Measurements from ENCODE around the gene IFT122.
"Not testable (repeated sequence)": the region's sequence is repeated elsewhere in the genome, so short reads cannot be mapped to it uniquely, and the experiment has no call there.

IFT122 gene

GRCh38 chr3:129500334-129500658 lies 60.3 kb downstream of the IFT122 start:
- no peak for FAIRE-seq

DNA sequence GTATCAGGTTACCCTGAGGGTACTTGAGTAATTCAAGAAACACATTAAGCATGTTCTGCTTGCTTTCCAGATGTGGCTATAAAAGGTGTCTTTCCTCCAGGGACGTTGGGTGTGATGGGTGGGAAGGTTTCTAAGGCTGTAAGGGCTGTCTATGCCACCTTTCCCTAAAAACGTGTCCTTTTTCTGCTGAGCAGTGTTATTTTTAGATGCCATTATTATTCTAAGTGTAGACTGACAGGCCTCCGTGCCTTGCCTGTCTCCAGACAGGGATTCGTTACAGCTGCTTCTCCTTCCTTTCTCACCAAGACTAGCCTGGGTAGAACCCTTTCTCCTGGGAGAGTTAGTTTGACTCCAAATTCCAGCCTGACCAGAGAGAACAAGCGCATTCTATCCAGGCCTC lies 61.6 kb downstream of the IFT122 start:
- FAIRE-seq: no peak

- no peak for FAIRE-seq
Observed at GRCh38 chr3:129502641-129503408, 62.8 kb downstream of the IFT122 start.

DNA sequence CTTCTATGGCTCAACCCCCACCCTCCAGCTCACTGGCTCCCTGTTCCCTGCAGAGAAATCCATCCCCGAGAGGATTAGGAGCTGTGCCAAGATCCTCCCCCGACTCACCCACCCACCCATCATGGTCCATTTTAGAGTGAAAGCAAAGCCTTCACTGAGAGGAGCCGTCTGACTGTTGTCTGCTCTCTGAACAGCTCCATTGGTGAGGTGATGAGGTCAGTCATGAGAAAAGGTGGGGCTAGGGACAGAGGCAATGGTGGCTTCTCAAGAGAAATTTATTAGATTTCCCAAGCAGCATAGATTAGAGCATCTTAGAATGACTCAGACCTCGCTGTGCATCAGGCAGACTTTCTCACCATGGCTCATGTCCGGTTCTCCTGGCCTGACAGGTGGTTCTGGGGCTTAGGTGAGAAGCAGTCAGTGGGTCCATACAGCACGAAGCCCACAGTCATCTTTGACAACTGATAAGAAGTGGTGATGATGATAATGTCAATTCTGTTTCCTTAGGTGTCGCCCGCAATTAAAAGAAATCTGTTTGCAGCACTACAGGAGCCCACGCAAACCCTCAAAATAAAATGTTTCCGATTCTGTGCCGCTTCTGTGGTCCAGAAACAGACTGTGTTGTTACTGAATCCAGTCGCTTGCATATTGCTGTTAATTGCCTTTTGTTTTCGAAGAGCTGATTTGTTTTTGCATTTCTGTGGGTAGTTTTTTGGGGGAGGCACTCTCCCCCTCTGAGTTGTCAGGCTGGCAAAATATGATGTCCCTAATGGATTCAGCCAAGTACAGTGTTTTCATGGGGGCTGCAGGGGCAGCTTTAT lies 63.7 kb downstream of the IFT122 start:
- no peak for FAIRE-seq

- FAIRE-seq: no peak
Observed at GRCh38 chr3:129504471-129505100, 64.6 kb downstream of the IFT122 start.

- FAIRE-seq: no peak
Observed at GRCh38 chr3:129505341-129505740, 65.3 kb downstream of the IFT122 start.

- FAIRE-seq: no peak
Observed at GRCh38 chr3:129506231-129506742, 66.3 kb downstream of the IFT122 start.

DNA sequence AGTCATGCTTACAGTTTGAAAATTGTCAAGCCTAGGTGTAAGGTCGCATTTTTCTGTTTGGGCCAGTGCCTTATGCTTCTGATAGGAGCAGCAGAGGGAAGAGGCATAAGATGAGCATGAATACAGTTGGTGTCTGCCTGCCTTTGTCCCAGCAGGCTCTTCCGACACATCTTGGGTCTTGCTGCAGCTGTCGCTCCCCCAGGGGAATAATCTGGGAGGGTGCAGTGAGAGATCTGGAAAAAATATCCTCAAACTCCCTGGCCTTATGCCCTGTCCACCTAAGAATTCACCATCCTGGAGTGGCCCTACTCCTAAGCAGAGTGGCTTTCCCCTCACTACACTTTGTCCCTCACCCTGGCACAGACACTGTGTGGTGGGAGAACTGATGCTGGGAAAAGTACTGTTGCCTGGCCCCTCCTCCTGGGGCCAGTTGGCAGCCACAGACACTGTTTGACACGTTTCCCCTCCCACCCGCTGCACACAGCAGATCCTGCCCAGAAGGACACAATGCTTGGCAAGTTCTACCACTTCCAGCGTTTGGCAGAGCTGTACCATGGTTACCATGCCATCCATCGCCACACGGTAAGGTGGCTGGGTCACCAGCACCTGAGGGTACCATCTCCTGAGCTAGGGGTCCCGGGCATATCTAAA lies 67.3 kb downstream of the IFT122 start:
- no peak for FAIRE-seq

- FAIRE-seq: no peak
Observed at GRCh38 chr3:129512595-129512994, 72.6 kb downstream of the IFT122 start.

- no peak for FAIRE-seq
Observed at GRCh38 chr3:129513705-129514104, 73.7 kb downstream of the IFT122 start.

DNA sequence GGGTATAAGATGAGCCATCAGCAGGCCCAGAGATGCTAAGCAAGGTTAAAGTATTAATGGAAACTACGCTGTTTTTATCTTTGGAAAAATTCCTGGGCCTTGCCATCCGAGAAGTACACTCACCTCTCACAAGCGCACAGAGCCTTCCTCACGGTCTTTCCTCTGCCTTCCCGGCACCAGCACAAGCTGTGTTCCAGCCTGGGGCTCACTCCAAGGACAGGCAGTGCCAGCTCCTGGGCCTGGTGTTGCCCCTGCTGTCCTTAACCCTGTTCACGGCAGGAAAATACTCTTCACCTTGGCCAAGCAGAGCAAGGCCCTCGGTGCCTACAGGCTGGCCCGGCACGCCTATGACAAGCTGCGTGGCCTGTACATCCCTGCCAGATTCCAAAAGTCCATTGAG lies 74.1 kb downstream of the IFT122 start:
- FAIRE-seq: no peak

DNA sequence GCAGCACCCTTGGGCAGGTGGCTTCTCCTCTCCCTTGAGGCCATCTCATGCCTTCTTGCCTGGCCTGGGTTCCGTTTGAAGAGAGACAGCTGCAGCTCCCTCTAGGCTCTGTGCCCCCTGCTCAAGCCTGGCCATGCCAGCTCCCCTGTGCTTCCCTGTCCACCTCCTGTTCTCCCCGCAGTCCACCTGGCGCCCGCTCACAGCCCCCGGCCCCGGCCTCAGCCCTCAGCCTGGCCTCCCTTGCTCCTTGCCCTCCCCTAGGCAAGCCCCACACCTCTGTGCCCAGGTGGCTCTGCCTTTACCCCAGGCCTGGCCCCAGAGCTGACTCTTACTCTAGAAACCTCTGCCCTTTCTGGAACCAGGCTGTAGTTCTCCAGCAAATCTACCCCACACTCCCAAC lies 74.5 kb downstream of the IFT122 start:
- FAIRE-seq: no peak

DNA sequence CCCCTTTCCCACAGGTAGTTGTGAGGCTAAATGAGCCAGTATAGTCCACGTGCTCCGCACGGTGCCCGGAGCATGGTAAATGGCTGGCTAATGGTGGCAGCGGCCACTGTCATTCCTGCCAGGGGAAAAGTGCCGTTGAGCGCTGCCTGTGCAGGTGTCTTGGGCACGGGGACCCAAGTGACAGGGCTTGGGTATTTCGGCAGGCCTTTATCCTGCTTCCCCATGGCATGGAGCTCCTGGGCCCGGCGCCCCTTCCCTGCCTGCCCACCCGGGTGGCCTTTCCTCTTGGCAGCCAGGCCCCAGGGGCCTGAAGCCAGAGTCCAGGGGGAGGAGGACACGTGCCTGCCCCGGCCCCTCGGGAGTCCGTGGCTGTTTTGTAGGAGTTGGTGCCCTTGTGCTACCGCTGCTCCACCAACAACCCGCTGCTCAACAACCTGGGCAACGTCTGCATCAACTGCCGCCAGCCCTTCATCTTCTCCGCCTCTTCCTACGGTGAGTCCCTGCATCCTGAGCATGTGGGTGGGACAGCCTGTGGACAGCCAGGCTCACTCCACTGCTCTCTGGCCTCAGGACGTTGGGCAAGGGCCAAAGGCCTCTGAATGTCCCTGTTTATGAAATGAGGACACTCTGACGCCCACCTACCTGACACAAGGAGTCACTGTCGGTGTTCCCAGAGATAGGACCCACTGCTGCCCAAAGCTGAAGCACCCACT lies 75.2 kb downstream of the IFT122 start:
- not testable (repeated sequence) for FAIRE-seq

DNA sequence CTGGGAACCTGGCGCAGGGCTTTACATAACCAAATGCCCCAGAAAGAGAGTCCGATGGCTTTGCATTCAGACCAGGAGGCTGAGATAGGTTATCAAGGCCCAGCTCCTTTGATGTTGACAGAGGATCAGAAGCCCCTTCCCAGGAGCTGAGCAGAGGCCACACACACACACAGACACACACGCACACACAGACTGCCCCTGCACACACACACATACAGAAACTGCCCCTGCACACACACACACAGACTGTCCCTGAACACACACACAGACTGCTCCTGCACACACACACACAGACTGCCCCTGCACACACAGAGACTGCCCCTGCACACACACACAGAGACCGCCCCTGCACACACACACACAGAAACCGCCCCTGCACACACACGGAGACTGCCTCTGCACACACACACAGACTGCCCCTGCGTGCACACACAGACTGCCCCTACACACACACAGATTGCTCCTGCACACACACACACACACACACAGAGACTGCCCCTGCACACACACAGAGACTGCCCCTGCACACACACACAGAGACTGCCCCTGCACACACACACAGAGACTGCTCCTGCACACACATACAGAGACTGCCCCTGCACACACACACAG lies 75.9 kb downstream of the IFT122 start:
- FAIRE-seq: not testable (repeated sequence)

- no peak for FAIRE-seq
Observed at GRCh38 chr3:129517516-129517915, 77.5 kb downstream of the IFT122 start.

DNA sequence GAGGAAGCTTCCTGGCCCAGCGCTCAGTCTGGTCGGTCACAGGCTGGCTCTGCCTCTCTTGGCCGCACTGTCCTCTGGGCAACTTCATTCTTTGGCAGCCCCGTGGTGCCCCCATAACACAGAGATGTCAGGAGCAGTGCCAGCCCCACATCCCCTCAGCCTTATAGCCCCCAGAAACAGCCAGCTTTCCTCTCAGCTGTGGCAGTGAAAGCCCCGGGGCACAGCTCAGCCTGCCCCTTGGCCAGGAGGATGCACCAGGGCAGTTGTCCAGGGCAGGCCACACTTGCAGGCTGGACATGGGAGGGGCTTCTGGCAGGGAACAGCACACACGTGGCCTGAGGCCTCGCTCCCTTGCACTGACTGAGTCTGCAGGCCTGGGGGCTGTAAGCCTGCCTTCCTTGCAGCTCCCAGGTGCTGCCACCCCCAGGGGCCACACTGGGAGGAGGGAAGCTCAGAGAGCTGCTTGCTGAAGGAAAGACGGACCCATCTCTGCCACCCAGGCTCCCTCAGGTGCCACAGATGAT lies 78.1 kb downstream of the IFT122 start:
- no peak for FAIRE-seq

- no peak for FAIRE-seq
Observed at GRCh38 chr3:129518581-129518980, 78.6 kb downstream of the IFT122 start.

- no peak for FAIRE-seq
Observed at GRCh38 chr3:129519449-129519848, 79.4 kb downstream of the IFT122 start.

- FAIRE-seq: no peak
Observed at GRCh38 chr3:129519896-129520715, 80.1 kb downstream of the IFT122 start.

GRCh38 chr3:129520960-129521359 lies 80.9 kb downstream of the IFT122 start:
- FAIRE-seq: no peak

DNA sequence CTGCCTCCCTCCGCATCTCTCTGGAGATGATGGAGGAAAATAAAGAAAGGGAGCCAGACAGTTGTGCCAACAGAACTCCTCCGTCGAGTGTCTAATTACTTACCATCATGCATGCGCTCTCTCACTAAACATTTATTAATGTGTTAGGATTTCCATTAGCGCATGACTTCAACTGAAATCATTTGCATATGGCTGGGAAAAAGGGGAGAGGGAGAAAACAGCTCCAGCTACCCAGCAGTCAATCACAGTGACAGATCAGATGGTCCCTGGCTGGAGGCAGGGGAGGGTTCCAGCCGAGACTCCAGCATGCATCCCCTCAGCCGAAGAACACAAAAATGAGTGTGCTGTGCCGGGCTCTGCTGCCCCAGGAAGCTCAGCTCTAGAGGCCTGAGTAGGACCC lies 81.6 kb downstream of the IFT122 start:
- FAIRE-seq: no peak
